OCI-LY7 (cell line): ENCODE data around the gene MYO1B. TPM values are rescaled to one million over a fixed set of nuclear protein-coding genes. Genes with fewer than 3 reads are reported as not detected.

Source experiments
- BruUV-seq: library from RNA; stranded (reverse); fragments of 400-500 nt; replicated peaks from 2 replicates; lab custom pipeline; 2021; lab: Mats Ljungman, UMichigan
- CTCF ChIA-PET: fragments of 300-600 bp; sonication (Branson Sonifier 250); formaldehyde crosslinking; loops from one replicate; lab custom pipeline; 2022; ENCODE audit warnings: antibody characterized with exemption; ENCODE audit not compliant: unreplicated experiment; lab: Charles Lee
- POLR2A ChIA-PET: fragments of 300-600 bp; sonication (Branson Sonifier 250); formaldehyde crosslinking; loops from one replicate; lab custom pipeline; 2022; ENCODE audit warnings: antibody characterized with exemption; lab: Charles Lee
- DNase-seq: peaks from one replicate; pipeline ENCODE4 v3.0.0-alpha.2; 2015; ENCODE audit warnings: low spot score
- H2AFZ ChIP-seq: fragments of 200-600 bp; sonication (generic), shearing (Covaris generic); 2 replicates; pipeline ENCODE4 v1.6.1; 2014; ENCODE audit warnings: mild to moderate bottlenecking, antibody characterized with exemption, low read length, moderate library complexity
- H3K27ac ChIP-seq: fragments of 200-600 bp; sonication (generic); 2 replicates; pipeline ENCODE4 v1.5.1; 2014; ENCODE audit warnings: mixed run types, low read depth, mild to moderate bottlenecking, moderate library complexity, low read length, inconsistent platforms; ENCODE audit not compliant: poor library complexity, severe bottlenecking
- H3K36me3 ChIP-seq: fragments of 200-600 bp; sonication (generic); 2 replicates; pipeline ENCODE4 v1.6.1; 2014; ENCODE audit warnings: mild to moderate bottlenecking, antibody characterized with exemption, low read length, moderate library complexity, mixed read lengths; ENCODE audit not compliant: insufficient read depth
- H3K4me1 ChIP-seq: fragments of 200-600 bp; sonication (generic); 2 replicates; pipeline ENCODE4 v1.5.1; 2014; ENCODE audit warnings: mild to moderate bottlenecking, low read length; ENCODE audit not compliant: insufficient read depth, poor library complexity, severe bottlenecking
- H3K4me2 ChIP-seq: fragments of 200-600 bp; sonication (generic); 2 replicates; pipeline ENCODE4 v1.6.1; 2014; ENCODE audit warnings: mild to moderate bottlenecking, low read length
- H3K4me3 ChIP-seq: fragments of 200-600 bp; sonication (generic); 2 replicates; pipeline ENCODE4 v1.5.1; 2014; ENCODE audit warnings: mild to moderate bottlenecking, low read depth, low read length; ENCODE audit not compliant: poor library complexity, severe bottlenecking
- H3K79me2 ChIP-seq: fragments of 200-600 bp; sonication (generic); 2 replicates; pipeline ENCODE4 v1.6.1; 2016; ENCODE audit warnings: low read depth, mild to moderate bottlenecking, low read length, moderate library complexity, mixed read lengths; ENCODE audit not compliant: insufficient read depth
- H3K9me2 ChIP-seq: fragments of 200-600 bp; sonication (generic); 2 replicates; pipeline ENCODE4 v1.6.1; 2016; ENCODE audit warnings: mild to moderate bottlenecking, low read length, mixed read lengths; ENCODE audit not compliant: insufficient read depth
- H3K9me3 ChIP-seq: fragments of 200-600 bp; sonication (generic); 2 replicates; pipeline ENCODE4 v1.6.1; 2014; ENCODE audit warnings: mild to moderate bottlenecking, mixed run types, low read length, mixed read lengths
- H4K20me1 ChIP-seq: fragments of 200-600 bp; sonication (generic); 2 replicates; pipeline ENCODE4 v1.6.1; 2014; ENCODE audit warnings: mild to moderate bottlenecking, antibody characterized with exemption, low read length, moderate library complexity, mixed read lengths; ENCODE audit not compliant: insufficient read depth
- EZH2phosphoT487 ChIP-seq: fragments of 200-600 bp; sonication (generic); IDR thresholded peaks from 2 replicates; pipeline ENCODE4 v1.6.1; 2018; ENCODE audit warnings: low read depth, borderline replicate concordance, mild to moderate bottlenecking, mixed run types, antibody characterized with exemption, low read length, moderate library complexity, mixed read lengths
- intact Hi-C: fragments of 100-400 bp; cut with micrococcal nuclease; formaldehyde crosslinking; loops from one replicate; pipeline ENCODE4 v1.10.0; 2022; ENCODE audit not compliant: unreplicated experiment
- total RNA-seq, 2 experiments: library from RNA; depleted of rRNA in 1 of 2; stranded (reverse); fragments of >200 nt in 1 of 2; shearing (Covaris generic) in 1 of 2; gene quantifications; 2 replicates each; pipeline ENCODE4 v1.2.3, GENCODE V29; 2014 to 2022
- TF ChIP-seq, protein P1 (sequence below): fragments of 200-600 bp; sonication (generic); conservative IDR thresholded peaks from 2 replicates; pipeline ENCODE4 v1.5.1; 2014; ENCODE audit warnings: mild to moderate bottlenecking, antibody characterized with exemption, low read length, moderate library complexity, mixed read lengths

Gene MYO1B
- total RNA-seq, 2 experiments from 2014 or later: not detected

DNA sequence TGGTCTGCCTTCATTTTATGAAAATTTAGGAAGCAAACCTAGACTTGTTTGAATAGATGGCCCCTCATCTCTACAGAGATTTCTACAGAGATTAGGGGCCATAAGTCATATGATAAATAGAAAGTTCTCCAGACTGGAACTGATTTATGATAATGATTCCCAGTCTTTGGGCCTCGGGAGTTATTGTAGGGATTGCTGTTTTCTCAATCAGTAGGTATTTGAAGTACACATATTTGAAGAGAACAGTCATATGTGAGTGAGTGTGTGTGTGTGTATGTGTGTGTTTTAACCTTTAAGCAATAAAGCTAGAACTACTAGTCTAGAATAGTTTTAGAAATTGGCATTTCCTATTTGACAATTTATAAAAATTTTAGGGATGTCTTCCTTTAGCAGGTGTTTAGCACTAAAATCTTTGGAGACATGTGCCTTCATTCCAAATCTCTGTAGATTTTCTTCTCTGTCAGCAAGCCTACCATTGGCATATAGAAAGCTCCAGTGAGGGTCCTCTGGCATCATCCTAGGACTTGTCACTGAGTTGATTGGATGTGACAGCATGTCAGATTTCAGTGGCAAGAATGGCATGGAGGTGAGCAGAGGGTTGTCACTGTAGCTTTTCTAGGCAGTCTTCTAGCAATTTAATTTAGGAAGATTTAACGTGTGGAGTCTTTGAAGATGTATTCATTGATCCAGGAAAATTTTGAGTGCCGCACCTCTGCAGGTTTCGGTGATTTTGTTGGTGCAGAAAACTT lies 71.2 kb downstream of the MYO1B start:
- no peaks in the 10 kb centered on the region for H3K36me3 ChIP-seq
- POLR2A ChIA-PET: no interaction called here
- no TSS peak for BruUV-seq
- no peaks in the 10 kb centered on the region for H3K4me1 ChIP-seq
- no peak overlapping the region for H3K4me2 ChIP-seq
- no peak overlapping the region for H2AFZ ChIP-seq
- intact Hi-C loops: no loop called here
- H4K20me1 ChIP-seq: no peaks in the 10 kb centered on the region
- no peaks in the 10 kb centered on the region for H3K9me3 ChIP-seq
- DNase-seq: no peak
- CTCF ChIA-PET: no interaction called here
- no peak overlapping the region for H3K27ac ChIP-seq
- no peaks in the 10 kb centered on the region for H3K9me2 ChIP-seq
- H3K79me2 ChIP-seq: no peaks in the 10 kb centered on the region
- TF ChIP-seq, protein P1, sequence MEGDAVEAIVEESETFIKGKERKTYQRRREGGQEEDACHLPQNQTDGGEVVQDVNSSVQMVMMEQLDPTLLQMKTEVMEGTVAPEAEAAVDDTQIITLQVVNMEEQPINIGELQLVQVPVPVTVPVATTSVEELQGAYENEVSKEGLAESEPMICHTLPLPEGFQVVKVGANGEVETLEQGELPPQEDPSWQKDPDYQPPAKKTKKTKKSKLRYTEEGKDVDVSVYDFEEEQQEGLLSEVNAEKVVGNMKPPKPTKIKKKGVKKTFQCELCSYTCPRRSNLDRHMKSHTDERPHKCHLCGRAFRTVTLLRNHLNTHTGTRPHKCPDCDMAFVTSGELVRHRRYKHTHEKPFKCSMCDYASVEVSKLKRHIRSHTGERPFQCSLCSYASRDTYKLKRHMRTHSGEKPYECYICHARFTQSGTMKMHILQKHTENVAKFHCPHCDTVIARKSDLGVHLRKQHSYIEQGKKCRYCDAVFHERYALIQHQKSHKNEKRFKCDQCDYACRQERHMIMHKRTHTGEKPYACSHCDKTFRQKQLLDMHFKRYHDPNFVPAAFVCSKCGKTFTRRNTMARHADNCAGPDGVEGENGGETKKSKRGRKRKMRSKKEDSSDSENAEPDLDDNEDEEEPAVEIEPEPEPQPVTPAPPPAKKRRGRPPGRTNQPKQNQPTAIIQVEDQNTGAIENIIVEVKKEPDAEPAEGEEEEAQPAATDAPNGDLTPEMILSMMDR: no peak
- TF ChIP-seq EZH2phosphoT487: no peak
- no peak overlapping the region for H3K4me3 ChIP-seq

GRCh38 chr2:191318037-191318728 lies 73.0 kb downstream of the MYO1B start:
- H4K20me1 ChIP-seq: no peaks in the 10 kb centered on the region
- no peaks in the 10 kb centered on the region for H3K79me2 ChIP-seq
- H2AFZ ChIP-seq: no peak overlapping the region
- intact Hi-C loops: no loop called here
- no peak for DNase-seq
- H3K4me3 ChIP-seq: no peak overlapping the region
- no peak overlapping the region for H3K27ac ChIP-seq
- POLR2A ChIA-PET: interaction anchor here (0.7 kb wide), 1 partner anchor 965 kb away, joined by 4 read pairs; no protein-coding TSS in a partner anchor
- BruUV-seq: no TSS peak
- no peaks in the 10 kb centered on the region for H3K4me1 ChIP-seq
- H3K36me3 ChIP-seq: no peaks in the 10 kb centered on the region
- TF ChIP-seq, protein P1: no peak
- TF ChIP-seq EZH2phosphoT487: no peak
- H3K9me3 ChIP-seq: no peaks in the 10 kb centered on the region
- H3K9me2 ChIP-seq: no peaks in the 10 kb centered on the region
- H3K4me2 ChIP-seq: no peak overlapping the region
- CTCF ChIA-PET: no interaction called here

- no TSS peak for BruUV-seq
- H3K9me3 ChIP-seq: no peaks in the 10 kb centered on the region
- no peaks in the 10 kb centered on the region for H4K20me1 ChIP-seq
- H3K4me3 ChIP-seq: no peak overlapping the region
- no peaks in the 10 kb centered on the region for H3K4me1 ChIP-seq
- H3K27ac ChIP-seq: no peak overlapping the region
- CTCF ChIA-PET: no interaction called here
- no peaks in the 10 kb centered on the region for H3K9me2 ChIP-seq
- H3K79me2 ChIP-seq: no peaks in the 10 kb centered on the region
- intact Hi-C loops: no loop called here
- TF ChIP-seq, protein P1: no peak
- TF ChIP-seq EZH2phosphoT487: no peak
- H3K4me2 ChIP-seq: no peak overlapping the region
- no peaks in the 10 kb centered on the region for H3K36me3 ChIP-seq
- H2AFZ ChIP-seq: no peak overlapping the region
- no peak for DNase-seq
- POLR2A ChIA-PET: no interaction called here
Observed at GRCh38 chr2:191318729-191319078, 73.5 kb downstream of the MYO1B start.
